CD4-positive, alpha-beta T cell treated with Interleukin-15 for 4 hours (primary cell): ENCODE measurements around the gene COX5A.

Experiments used
- DNase-seq: peaks from one replicate; pipeline ENCODE4 v3.0.0-alpha.2; 2020; ENCODE audit warnings: low spot score

Gene COX5A

GRCh38 chr15:74870436-74871215 lies 67.2 kb downstream of the COX5A start:
- no peak for DNase-seq
